NCI-H2171 (cell line): ENCODE results near the gene KRCC1.
"Not testable (repeated sequence)": the region's sequence is repeated elsewhere in the genome, so short reads cannot be mapped to it uniquely, and the experiment has no call there.

Source experiments
- DNase-seq: peaks from one replicate; lab custom pipeline; 2025; lab: John Stamatoyannopoulos, UW

KRCC1 gene

GRCh38 chr2:88038263-88039105 lies 17.1 kb downstream of the KRCC1 start:
- DNase-seq, result no peak

GRCh38 chr2:88036606-88037005 lies 19.0 kb downstream of the KRCC1 start:
- no peak for DNase-seq

GRCh38 chr2:88036182-88036581 lies 19.4 kb downstream of the KRCC1 start:
- DNase-seq, result no peak

GRCh38 chr2:88032070-88032702 lies 23.4 kb downstream of the KRCC1 start:
- DNase-seq, result no peak

GRCh38 chr2:88028931-88029330 lies 26.7 kb downstream of the KRCC1 start:
- DNase-seq, result no peak

GRCh38 chr2:88027697-88028389 lies 27.7 kb downstream of the KRCC1 start:
- no peak for DNase-seq

GRCh38 chr2:88024509-88024908 lies 31.1 kb downstream of the KRCC1 start:
- no peak for DNase-seq

GRCh38 chr2:88022669-88022921 lies 33.0 kb downstream of the KRCC1 start:
- DNase-seq, result no peak

- DNase-seq, result no peak
Observed at GRCh38 chr2:88019985-88020384, 35.6 kb downstream of the KRCC1 start.

GRCh38 chr2:88018909-88019308 lies 36.7 kb downstream of the KRCC1 start:
- no peak for DNase-seq

GRCh38 chr2:88018077-88018805 lies 37.3 kb downstream of the KRCC1 start:
- not testable (repeated sequence) for DNase-seq

GRCh38 chr2:88017780-88018038 lies 37.9 kb downstream of the KRCC1 start:
- not testable (repeated sequence) for DNase-seq

- DNase-seq, result peak; percentile 58
Observed at GRCh38 chr2:88016960-88017779, 38.4 kb downstream of the KRCC1 start.

GRCh38 chr2:88016086-88016959 lies 39.3 kb downstream of the KRCC1 start, which contains the start of gene RNU2-63P:
Gene RNU2-63P, minus strand, starts transcription at chr2:88016547.
- DNase-seq, result peak; percentile 58

GRCh38 chr2:88011011-88011410 lies 44.6 kb downstream of the KRCC1 start:
- no peak for DNase-seq

- no peak for DNase-seq
Observed at GRCh38 chr2:88010136-88010535, 45.4 kb downstream of the KRCC1 start.

- DNase-seq, result no peak
Observed at GRCh38 chr2:88006912-88007439, 48.6 kb downstream of the KRCC1 start.

GRCh38 chr2:88005776-88006175 lies 49.8 kb downstream of the KRCC1 start:
- no peak for DNase-seq

- no peak for DNase-seq
Observed at GRCh38 chr2:88003074-88003755, 52.4 kb downstream of the KRCC1 start.

- no peak for DNase-seq
Observed at GRCh38 chr2:88002359-88002707, 53.2 kb downstream of the KRCC1 start.
